CD4-positive, alpha-beta T cell treated with Interleukin-1 beta for 1 hour (primary cell): ENCODE results near the gene OR5AR1.
"Not testable (repeated sequence)": the region's sequence is repeated elsewhere in the genome, so short reads cannot be mapped to it uniquely, and the experiment has no call there.

Experiments
- DNase-seq, 2 donors: peaks; one replicate each; pipeline ENCODE4 v3.0.0-alpha.2; 2020 to 2022

The OR5AR1 gene

GRCh38 chr11:56663386-56663785 is at the start of gene OR5AR1:
Gene OR5AR1, plus strand, starts transcription at chr11:56663686. Its CDS starts 0 bp downstream, at chr11:56663686.
- DNase-seq = no peak

DNA sequence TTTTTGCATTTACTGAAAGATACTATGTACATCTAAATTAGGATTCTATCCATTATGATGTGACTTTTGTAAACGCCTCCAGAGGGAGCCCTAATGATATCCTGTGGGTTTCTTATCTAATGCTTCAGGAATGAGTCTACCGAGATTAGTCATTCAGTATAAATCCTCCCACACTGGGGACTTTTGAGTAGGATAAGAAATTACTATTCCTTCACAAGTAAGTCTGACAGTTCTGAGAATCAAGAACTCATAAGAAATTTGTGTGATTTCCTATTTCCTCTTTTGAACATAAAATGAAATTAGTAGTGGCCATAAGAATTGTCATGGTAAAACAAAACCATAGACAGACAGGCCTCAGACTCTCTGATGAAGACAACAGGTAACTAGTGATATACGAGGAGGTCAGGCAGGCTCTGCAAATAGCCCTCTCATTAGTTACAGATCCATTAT is 38.8 kb upstream of the OR5AR1 start:
- DNase-seq = no peak

- no peak for DNase-seq
Measured at GRCh38 chr11:56625946-56626345, 37.5 kb upstream of the OR5AR1 start.

- DNase-seq = no peak
Measured at GRCh38 chr11:56632329-56632728, 31.2 kb upstream of the OR5AR1 start.

DNA sequence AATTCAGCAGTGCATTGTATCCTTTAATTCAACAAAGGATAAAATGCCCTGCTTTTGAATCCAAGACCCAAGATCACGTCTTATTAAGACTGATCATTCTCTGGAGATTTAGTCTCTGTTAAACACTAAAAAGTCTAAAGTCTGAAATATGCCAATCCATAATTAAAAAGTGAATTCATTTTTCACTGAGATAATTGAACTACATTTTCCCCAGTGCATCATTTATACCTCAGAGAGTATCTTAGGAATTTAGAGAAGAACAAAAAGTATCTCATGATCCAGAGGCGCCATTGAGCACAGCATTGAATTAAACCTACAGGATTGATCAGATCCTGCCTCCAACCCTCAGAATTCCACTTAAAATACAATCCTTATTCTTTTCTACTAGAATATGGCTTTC is 26.6 kb upstream of the OR5AR1 start:
- no peak for DNase-seq

DNA sequence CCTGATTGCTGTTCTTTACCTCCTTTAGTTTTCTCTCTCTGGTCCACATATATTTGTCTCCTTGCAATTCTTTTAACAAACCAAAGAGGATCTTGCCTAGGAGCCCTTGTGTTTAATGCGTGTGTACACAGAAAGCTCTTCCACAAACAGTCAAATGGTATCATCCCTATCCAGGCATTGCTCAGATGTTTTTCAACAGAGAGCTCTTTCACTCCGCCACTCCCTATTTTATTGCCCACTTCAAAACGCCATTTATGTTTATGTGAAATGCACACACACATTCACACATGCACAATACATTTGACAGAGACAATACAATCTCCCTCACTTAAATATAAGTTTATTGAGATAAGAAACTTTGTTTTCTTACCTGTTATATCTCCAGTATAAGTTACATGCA is 26.0 kb upstream of the OR5AR1 start:
- DNase-seq = no peak

DNA sequence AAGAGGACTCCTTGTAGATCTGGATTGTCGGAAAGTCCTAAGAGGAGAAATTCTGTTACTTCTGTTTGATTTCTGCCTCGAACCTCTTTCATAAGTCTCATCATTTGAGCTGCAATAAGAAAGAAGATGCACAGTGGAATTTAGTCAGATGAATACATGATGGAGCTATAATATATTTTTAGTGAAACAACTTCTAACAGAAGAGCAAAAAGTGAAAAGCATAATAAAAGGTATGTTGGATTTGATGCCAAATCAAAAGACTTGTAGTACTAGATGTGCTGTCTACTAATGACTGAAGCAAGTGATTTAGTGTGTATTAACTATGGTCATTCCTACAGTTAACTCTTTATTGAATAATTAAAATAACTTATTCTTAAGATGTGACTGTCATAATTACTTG is 21.1 kb upstream of the OR5AR1 start, which contains the start of gene OR5AP2:
Gene OR5AP2 (minus strand): TSS at position 101 of the 400 bp plus-strand sequence. CDS start 0 bp downstream, at position 101.
- no peak for DNase-seq

DNA sequence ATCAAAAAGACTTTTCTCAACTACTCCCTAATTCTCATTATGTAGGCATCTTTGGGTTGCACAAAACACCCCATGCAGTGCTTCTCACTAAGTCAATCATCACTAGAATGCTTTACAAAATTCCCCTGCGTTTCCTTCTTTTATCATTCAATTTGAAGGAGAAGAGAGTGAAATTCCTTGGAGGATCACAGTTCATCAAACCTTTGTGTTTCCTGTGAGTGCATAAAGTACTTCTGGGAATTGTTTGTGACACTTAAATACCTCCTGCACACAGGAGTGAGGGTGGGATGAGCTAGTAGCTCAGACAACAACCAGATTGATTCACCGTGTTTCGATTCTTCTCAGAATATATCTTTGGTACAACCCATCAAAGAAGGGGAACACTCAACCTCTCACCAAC is 3.7 kb upstream of the OR5AR1 start:
- DNase-seq = no peak

DNA sequence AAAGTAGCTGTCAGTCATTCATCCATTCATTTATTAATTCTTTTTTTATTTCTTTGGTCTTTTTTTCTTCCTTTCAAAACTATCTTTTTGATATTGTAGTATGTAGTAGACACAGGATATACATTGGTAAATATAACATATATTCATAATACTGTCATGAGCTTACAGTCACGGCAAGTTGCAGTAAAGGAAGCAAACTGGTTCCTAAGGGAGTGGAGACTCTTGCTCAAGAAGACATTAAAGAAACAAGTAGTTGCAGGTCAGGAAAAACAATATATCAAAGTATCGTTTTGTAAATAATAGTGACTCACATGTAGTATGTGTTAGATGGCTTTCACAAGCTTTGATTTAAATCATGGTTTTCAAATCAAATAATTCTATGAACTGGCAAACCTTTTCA is 7.5 kb downstream of the OR5AR1 start:
- no peak for DNase-seq

DNA sequence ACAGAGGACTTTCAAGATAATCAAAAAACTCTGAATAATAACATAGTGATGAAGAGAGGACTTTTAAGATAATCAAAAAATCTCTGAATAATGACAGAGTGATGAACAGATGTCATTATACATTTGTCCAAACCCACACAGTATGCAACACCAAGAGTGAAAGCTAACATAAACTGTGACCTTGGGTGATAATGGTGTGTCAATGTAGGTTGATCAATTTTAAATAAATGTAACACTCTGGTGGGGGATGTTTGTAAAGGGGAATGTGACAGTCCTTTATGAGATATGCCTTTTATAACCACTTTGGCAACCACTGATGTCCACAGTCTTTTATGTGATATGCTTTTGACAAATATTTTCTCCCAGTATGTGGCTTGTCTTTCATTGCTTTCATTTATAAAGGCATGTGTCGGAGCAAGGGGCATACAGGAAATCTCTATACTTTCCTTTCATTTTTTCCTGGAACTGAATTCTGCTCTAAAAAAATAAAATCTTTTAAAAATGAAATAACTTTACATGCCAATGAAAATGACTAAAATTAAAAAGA is 25.1 kb downstream of the OR5AR1 start:
- DNase-seq = no peak

GRCh38 chr11:56691179-56691578 is 27.7 kb downstream of the OR5AR1 start:
- not testable (repeated sequence) for DNase-seq

- no peak for DNase-seq
Measured at GRCh38 chr11:56693428-56693827, 29.9 kb downstream of the OR5AR1 start.

DNA sequence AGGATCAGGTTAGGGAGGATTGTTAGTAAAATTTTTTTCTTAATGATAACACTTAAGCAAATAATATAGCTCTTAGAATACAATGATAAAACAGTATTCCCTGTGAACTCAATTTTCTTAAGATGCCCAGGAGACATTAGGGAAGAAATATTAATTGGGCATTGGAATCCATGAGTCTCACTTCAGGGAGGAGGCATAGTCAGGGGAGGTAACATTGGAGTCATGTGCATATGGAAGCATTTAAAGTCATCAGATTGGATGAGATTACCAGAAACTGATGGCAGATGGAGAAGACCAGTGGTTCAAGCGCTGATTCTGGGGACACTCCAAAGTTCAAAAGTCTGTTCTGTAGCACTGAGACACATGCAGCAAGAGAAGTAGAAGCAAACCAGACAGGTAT is 35.3 kb downstream of the OR5AR1 start, which contains the start of gene OR9G1:
Gene OR9G1 (plus strand): TSS at position 301 of the 400 bp plus-strand sequence. CDS start 1,293 bp downstream, outside the sequence.
- DNase-seq = no peak

GRCh38 chr11:56700242-56700913 is 36.9 kb downstream of the OR5AR1 start:
- no peak for DNase-seq

- DNase-seq = no peak
Measured at GRCh38 chr11:56700914-56701485, 37.5 kb downstream of the OR5AR1 start.

DNA sequence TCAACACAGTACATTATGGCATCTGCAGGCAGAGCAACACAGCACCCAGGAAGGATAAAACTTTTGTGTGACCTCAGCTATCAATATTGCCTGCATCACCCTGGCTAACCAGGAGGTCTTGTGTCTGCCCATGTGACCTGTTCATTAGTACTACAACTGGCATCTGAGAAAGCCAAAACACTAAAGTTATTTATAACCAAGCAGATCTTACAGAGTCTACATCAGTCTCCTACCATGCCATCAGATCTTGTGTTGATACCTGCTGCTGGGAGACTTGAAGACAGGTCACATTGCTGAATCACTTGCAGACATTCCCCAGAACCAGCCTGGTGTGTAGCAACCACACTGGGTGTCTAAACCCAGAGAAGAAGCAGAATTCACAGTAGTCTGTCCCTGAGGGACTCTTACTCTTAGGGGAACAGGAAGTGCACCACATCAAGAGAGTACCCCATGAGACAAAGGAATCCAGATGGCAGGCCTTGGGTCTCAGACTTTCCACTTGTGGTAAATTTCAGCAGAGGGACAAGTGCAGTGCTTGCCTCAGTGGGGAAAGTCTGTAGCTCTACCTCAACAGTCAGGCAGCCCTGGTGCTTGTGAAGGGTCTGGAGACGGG is 42.4 kb downstream of the OR5AR1 start:
- DNase-seq = no peak

DNA sequence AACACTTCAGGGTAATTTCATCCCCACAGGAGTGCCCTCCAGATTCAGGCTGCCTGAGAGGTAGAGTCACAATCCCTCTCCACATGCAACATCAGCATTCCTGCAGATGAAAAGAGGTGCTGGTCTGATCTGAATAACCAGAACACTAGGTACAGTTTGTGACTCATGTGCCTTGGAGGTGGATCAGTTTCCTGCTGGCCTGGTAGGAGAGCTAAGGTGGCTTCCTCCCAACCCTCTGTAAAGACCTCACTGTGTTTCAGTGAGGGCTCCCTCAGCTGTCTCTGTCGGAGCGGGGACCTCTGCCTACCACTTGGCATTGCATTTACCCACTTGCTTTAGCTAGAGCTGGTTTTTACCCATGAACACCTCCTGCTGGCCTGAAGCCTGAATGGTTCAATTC is 43.0 kb downstream of the OR5AR1 start:
- no peak for DNase-seq

- DNase-seq = no peak
Measured at GRCh38 chr11:56714206-56714605, 50.7 kb downstream of the OR5AR1 start.
